GM23338 (cell line): Measurements from ENCODE around the gene ZNF444. TPM values are rescaled to one million over a fixed set of nuclear protein-coding genes. Genes with fewer than 3 reads are reported as not detected.

Experiments used
- ATAC-seq: fragments of 200-7000 bp; cut with Tn5 transposase; 3 replicates; pipeline ENCODE4 v1.9.1; 2020
- DNase-seq: peaks from one replicate; pipeline ENCODE4 v3.0.0-alpha.2; 2015; ENCODE audit warnings: low spot score
- H2AFZ ChIP-seq: fragments of 200-600 bp; sonication (generic); 2 replicates; pipeline ENCODE4 v1.8.0; 2016; ENCODE audit warnings: antibody characterized with exemption, mild to moderate bottlenecking, moderate library complexity
- H3F3A ChIP-seq: fragments of 200-600 bp; sonication (generic); replicated peaks from 2 replicates; pipeline ENCODE4 v1.8.0; 2017; ENCODE audit warnings: antibody characterized with exemption, mixed run types, low read depth
- H3K27ac ChIP-seq: fragments of 200-600 bp; sonication (generic); 2 replicates; pipeline ENCODE4 v1.6.1; 2016; ENCODE audit warnings: low read depth
- H3K27me3 ChIP-seq: fragments of 200-600 bp; sonication (generic); 2 replicates; pipeline ENCODE4 v1.8.0; 2016; ENCODE audit warnings: mild to moderate bottlenecking, mixed run types, moderate library complexity; ENCODE audit not compliant: insufficient read depth
- H3K36me3 ChIP-seq: fragments of 200-600 bp; sonication (generic); 2 replicates; pipeline ENCODE4 v1.8.0; 2016; ENCODE audit warnings: mild to moderate bottlenecking; ENCODE audit not compliant: insufficient read depth
- H3K4me1 ChIP-seq: fragments of 200-600 bp; sonication (generic); 2 replicates; pipeline ENCODE4 v1.8.0; 2016; ENCODE audit warnings: mild to moderate bottlenecking, moderate library complexity; ENCODE audit not compliant: insufficient read depth
- H3K4me2 ChIP-seq: fragments of 200-600 bp; sonication (generic); 2 replicates; pipeline ENCODE4 v1.7.1; 2017; ENCODE audit warnings: mixed run types
- H3K4me3 ChIP-seq: fragments of 200-600 bp; sonication (generic); 2 replicates; pipeline ENCODE4 v1.6.1; 2016; ENCODE audit warnings: mixed run types
- H3K79me2 ChIP-seq: fragments of 200-600 bp; sonication (generic); replicated peaks from 2 replicates; pipeline ENCODE4 v1.8.0; 2017; ENCODE audit warnings: mild to moderate bottlenecking; ENCODE audit not compliant: insufficient read depth
- H3K9me2 ChIP-seq: fragments of 200-600 bp; sonication (generic); 2 replicates; pipeline ENCODE4 v1.8.0; 2017; ENCODE audit not compliant: insufficient read depth
- H4K20me1 ChIP-seq: fragments of 200-600 bp; sonication (generic); replicated peaks from 2 replicates; pipeline ENCODE4 v1.8.0; 2017; ENCODE audit warnings: mild to moderate bottlenecking; ENCODE audit not compliant: insufficient read depth
- H3K27ac Mint-ChIP-seq: 2 replicates; pipeline ENCODE4 v1.8.0; 2020; ENCODE audit warnings: inconsistent platforms, mild to moderate bottlenecking, moderate library complexity, mixed read lengths
- H3K27me3 Mint-ChIP-seq: 3 replicates; pipeline ENCODE4 v1.8.0; 2022; ENCODE audit warnings: low read depth, mild to moderate bottlenecking, moderate library complexity, mixed read lengths, inconsistent platforms; ENCODE audit not compliant: insufficient read depth, poor library complexity
- H3K36me3 Mint-ChIP-seq: 3 replicates; pipeline ENCODE4 v1.8.0; 2021; ENCODE audit warnings: low read depth, mild to moderate bottlenecking, inconsistent platforms, moderate library complexity, mixed read lengths
- H3K4me1 Mint-ChIP-seq: 3 replicates; pipeline ENCODE4 v1.8.0; 2020; ENCODE audit warnings: mild to moderate bottlenecking, inconsistent platforms, mixed read lengths
- H3K4me3 Mint-ChIP-seq: 3 replicates; pipeline ENCODE4 v1.8.0; 2021; ENCODE audit warnings: moderate library complexity, mild to moderate bottlenecking, inconsistent platforms, mixed read lengths
- H3K9me3 Mint-ChIP-seq: 3 replicates; pipeline ENCODE4 v1.8.0; 2020; ENCODE audit warnings: moderate library complexity, mild to moderate bottlenecking, inconsistent platforms, mixed read lengths
- CREB1 ChIP-seq: fragments of 250-450 bp; sonication (Bioruptor Pico); IDR thresholded peaks from 2 replicates; pipeline ENCODE4 v1.5.0; 2020; ENCODE audit warnings: low read depth, mild to moderate bottlenecking, moderate library complexity
- CTCF ChIP-seq, 2 experiments: fragments of 200-600 bp in 1 of 2; sonication (generic) in 1 of 2; conservative IDR thresholded peaks; 2 replicates each; pipeline versions ENCODE4 v1.5.1 to v1.6.1; 2016 to 2017; ENCODE audit warnings: antibody characterized with exemption in 2 of 2, low read depth in 2 of 2, mild to moderate bottlenecking in 2 of 2, moderate library complexity in 1 of 2
- ETS1 ChIP-seq: IDR thresholded peaks from 2 replicates; pipeline ENCODE4 v1.6.1; 2016; ENCODE audit warnings: antibody characterized with exemption
- EZH2 ChIP-seq: fragments of 200-600 bp; sonication (generic); IDR thresholded peaks from one replicate; pipeline ENCODE4 v1.8.0; 2017; ENCODE audit warnings: antibody characterized with exemption, mild to moderate bottlenecking, low read depth; ENCODE audit not compliant: unreplicated experiment
- EZH2phosphoT487 ChIP-seq: fragments of 200-600 bp; sonication (generic); IDR thresholded peaks from one replicate; pipeline ENCODE4 v1.8.1; 2018; ENCODE audit warnings: antibody characterized with exemption; ENCODE audit not compliant: unreplicated experiment
- JUNB ChIP-seq: IDR thresholded peaks from one replicate; pipeline ENCODE4 v1.6.1; 2016; ENCODE audit warnings: antibody characterized with exemption; ENCODE audit not compliant: unreplicated experiment
- NANOG ChIP-seq: IDR thresholded peaks from 2 replicates; pipeline ENCODE4 v1.6.1; 2016; ENCODE audit warnings: antibody characterized with exemption, borderline replicate concordance
- POLR2AphosphoS5 ChIP-seq: IDR thresholded peaks from 2 replicates; pipeline ENCODE4 v1.6.1; 2016; ENCODE audit warnings: antibody characterized with exemption, low read depth
- REST ChIP-seq: IDR thresholded peaks from one replicate; pipeline ENCODE4 v1.6.1; 2018; ENCODE audit warnings: antibody characterized with exemption; ENCODE audit not compliant: unreplicated experiment
- STAT1 ChIP-seq: IDR thresholded peaks from one replicate; pipeline ENCODE4 v1.6.1; 2016; ENCODE audit warnings: antibody characterized with exemption; ENCODE audit not compliant: unreplicated experiment
- ZNF114 ChIP-seq: fragments of 250-450 bp; sonication (Bioruptor Pico); IDR thresholded peaks from 2 replicates; pipeline ENCODE4 v1.5.0; 2020; ENCODE audit warnings: mild to moderate bottlenecking, moderate library complexity
- ZNF331 ChIP-seq: fragments of 250-450 bp; sonication (Bioruptor Pico); IDR thresholded peaks from 2 replicates; pipeline ENCODE4 v1.5.0; 2020; ENCODE audit warnings: low read depth, mild to moderate bottlenecking, moderate library complexity
- ZNF462 ChIP-seq: fragments of 250-450 bp; sonication (Bioruptor Pico); IDR thresholded peaks from 2 replicates; pipeline ENCODE4 v1.5.0; 2020; ENCODE audit warnings: mild to moderate bottlenecking, moderate library complexity
- polyA plus RNA-seq: library from polyadenylated mRNA; unstranded; fragments of >200 nt; fragmentation: Nextera tagmentation; extraction: Ambion mirVana; gene quantifications from 2 replicates; pipeline ENCODE4 v1.2.1, GENCODE V29; 2016
- total RNA-seq: library from RNA; depleted of rRNA; stranded (reverse); fragments of >200 nt; shearing (Covaris generic); gene quantifications from 2 replicates; pipeline ENCODE4 v1.2.3, GENCODE V29; 2014

The ZNF444 gene
- total and polyA plus RNA-seq, 2 experiments from 2014 or later = 25.1 to 58.5 TPM

GRCh38 chr19:56148096-56148495 lies 7.0 kb downstream of the ZNF444 start:
- Histone ChIP-seq H4K20me1 (peaks cover 7% of the 10 kb centered on the region; the same call in 1 of the 2 replicates), H3K4me2 (no peak overlapping the region), H3K4me3 (no peak overlapping the region), H3K9me2 (0 out of 2 replicates have a peak, but pooled peaks cover 3% of the 10 kb centered on the region), H3K79me2 (peaks cover 40% of the 10 kb centered on the region), H3K4me1 (peaks cover 9% of the 10 kb centered on the region), H3K36me3 (no peaks in the 10 kb centered on the region; the same call in 1 of the 2 replicates), H3K27ac (no peak overlapping the region), H3F3A (peaks cover 12% of the 10 kb centered on the region), H2AFZ (no peak overlapping the region), H3K27me3 (no peaks in the 10 kb centered on the region)
- H3K4me1 Mint-ChIP-seq = peaks cover 14% of the 10 kb centered on the region
- ATAC-seq = no peak
- no peak overlapping the region for H3K4me3 Mint-ChIP-seq
- peaks cover 5% of the 10 kb centered on the region; the same call in 2 of the 3 replicates for H3K9me3 Mint-ChIP-seq
- H3K36me3 Mint-ChIP-seq = peaks cover 37% of the 10 kb centered on the region
- H3K27me3 Mint-ChIP-seq = peaks cover 5% of the 10 kb centered on the region
- DNase-seq = no peak
- TF ChIP-seq ZNF331 (CRISPR knock-in tag) = no peak
- TF ChIP-seq NANOG = no peak
- no peak for TF ChIP-seq EZH2
- no peak for TF ChIP-seq POLR2AphosphoS5
- TF ChIP-seq CTCF (conservative IDR thresholded peaks at IDR 0.05; ENCODE audit: low read depth in 2 of 2) = no peak
- no peak for TF ChIP-seq ZNF462 (CRISPR knock-in tag)
- no peak for TF ChIP-seq ETS1
- no peak for TF ChIP-seq REST
- no peak for TF ChIP-seq STAT1
- no peak for TF ChIP-seq EZH2phosphoT487
- no peak for TF ChIP-seq JUNB
- no peak for TF ChIP-seq CREB1 (CRISPR knock-in tag)
- no peak for TF ChIP-seq ZNF114 (CRISPR knock-in tag)
- H3K27ac Mint-ChIP-seq = no peak overlapping the region
